Activated T-helper 1 cell treated with Interleukin-2 at 50 U/mL for 16 hours (primary cell): ENCODE results near the gene CPB1.

Source experiments
- DNase-seq: peaks from one replicate; pipeline ENCODE4 v3.0.0-alpha.2; 2020; ENCODE audit warnings: low read depth

Gene CPB1

DNA sequence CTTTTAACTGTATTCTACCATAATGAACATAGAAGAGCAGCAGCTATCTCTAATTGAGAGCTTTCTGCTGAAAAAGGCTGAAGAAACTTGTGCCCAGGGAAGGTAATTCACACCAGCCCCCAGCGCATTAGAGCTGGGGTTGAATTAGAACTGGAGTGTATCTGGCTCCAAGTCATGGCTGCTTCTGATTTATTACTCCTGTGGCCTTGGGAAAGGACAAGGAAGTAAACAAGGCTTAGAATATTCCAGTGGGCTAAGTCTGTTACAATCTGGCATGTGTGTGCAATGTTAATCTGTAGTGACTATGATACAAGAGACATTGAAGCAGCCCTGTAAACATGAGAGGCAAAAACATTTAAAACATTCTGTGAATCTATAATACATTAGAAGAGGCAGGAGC lies 55.6 kb downstream of the CPB1 start:
- DNase-seq = no peak

DNA sequence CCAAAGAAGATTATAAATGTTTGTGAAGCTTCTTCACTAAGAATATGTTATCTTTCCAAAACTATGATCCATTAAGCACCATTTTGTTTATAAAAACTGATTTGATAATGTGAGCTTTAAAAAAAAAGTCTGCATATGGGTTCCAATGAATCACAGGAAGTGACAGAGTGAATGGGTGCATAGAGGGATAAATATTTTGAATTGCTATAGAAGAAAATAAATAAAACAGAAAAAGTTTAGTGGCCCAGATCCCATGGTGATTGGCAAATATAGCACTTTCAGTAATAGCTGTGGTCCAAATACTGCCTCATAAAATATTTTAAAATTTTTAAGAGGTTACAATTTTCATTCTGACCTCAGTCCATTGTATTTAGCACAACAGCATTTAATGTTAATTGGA lies 56.6 kb downstream of the CPB1 start:
- DNase-seq = no peak

DNA sequence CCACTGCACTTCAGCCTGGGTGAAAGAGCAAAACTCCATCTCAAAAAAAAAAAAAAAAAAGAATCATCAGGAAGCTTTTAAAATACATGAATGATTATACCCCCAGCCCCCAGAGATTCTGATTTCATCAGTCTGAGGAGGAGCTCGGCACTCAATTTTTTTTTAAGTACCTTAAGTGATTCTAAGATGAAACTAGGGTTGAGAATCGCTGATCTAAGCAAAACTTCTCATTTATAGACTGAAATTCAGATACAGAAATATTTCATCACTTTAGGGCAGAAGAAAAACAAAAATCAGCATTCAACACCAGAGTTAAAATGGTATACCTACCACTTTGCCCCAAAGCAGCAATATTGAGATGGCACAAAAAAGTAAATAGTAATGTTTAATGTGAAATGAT lies 62.2 kb downstream of the CPB1 start:
- no peak for DNase-seq

DNA sequence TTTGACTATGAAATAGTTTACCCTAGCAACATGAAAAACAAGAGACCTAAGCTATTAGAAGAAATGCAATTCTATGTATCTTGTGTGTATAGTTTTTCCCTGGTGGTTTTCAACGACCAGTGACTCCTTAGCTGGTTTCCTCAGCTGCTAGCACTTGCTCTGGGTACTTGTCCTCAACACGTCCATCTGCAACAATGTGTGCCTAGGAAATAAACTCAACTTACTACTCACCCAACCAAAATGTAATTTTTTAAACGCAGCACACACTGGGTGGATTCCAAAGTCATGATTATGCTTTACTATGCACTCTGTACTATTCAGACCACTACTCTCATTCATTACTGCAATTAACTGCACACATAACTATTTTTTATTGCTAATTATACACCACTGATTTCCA lies 68.5 kb downstream of the CPB1 start:
- DNase-seq = no peak

DNA sequence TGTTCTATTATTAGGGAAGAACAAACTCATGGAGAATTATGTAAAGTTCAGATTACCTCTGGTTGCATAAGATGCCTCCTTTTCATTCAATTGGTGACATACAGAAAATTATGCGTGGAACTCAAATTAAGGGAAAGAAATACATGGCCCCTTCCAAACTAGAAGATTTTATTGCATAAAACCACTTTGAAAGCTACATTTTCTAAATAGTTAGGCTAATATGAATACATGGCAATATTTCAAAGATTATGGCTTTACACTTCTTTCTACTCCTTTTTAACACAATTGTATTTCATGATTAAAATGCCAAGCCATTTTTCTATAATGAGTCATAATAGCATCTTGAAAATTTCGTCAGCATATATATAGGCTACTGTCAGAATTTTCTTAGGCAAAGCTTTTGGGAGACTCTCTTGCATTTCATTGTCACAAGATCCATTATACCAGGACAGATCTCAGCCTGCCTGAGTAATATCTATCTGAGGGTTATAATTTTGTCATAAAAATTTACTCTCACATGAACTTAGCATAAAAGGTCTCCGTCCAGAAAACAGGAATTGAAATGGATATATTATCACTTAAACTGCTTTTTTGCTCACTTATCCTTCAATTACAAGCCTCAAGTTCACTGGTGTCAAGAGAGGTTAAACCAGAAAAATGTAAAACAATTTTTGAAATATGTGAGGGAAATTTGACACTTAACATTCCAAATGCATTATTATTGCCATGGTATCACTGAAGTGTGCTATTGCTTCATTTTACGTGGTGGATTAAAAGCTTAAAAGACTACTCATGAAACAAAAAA lies 74.6 kb downstream of the CPB1 start:
- no peak for DNase-seq

DNA sequence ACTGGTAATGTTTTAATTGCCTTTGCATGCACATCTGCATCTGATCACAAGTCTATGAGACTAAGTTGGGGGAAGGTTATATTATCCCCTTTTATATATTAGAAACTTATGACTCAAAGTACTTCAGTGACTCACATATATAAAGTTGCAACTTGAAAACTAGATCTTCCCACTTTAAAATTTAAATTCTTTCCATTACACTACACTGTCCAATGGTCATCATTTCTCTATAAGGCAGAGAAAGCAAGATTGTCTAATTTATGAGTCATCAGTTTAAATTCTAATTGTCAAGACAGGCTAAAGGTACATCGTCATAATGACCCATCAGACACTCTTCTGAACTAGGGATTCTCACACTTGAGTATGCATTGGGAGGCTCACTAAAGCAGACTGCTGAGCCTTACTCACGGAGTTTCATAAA lies 75.4 kb downstream of the CPB1 start:
- DNase-seq = no peak

DNA sequence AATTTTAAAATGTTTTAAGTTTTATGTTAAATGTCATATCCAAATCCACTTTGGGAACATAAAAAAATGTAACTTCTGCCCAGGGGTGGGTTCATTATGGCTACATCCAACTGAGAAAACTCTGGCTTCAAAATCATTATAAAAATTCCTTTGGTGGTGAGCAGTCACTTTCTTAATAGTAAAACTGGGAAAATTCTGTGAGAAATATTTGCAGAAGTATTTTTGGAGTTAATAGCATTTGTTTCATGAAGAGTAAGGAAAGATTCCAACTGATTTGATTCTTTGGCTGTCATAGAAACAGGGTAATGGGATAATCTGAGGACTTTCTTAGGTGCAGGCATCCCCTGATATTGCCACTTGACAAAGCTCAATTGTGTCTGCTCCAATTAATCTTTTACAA lies 76.3 kb downstream of the CPB1 start:
- no peak for DNase-seq

DNA sequence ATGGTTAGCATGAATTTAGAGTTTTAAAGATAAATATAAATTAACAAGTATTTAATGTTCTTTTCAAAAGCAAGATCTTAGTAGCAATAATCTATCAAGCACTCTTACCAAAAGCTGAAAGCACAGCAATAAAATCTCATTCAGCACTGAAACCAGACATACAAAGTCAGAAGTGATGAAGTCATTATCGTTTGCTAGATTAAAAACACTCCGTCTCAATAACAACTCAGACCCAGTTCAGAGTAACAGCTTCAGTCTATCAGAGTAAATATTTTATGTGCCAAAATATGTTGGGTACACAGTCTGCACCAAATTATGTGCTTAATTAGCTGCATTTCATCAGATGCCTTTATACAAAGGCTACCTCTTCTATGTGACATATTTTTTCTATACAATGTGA lies 79.1 kb downstream of the CPB1 start:
- DNase-seq = no peak
